CD4-positive, alpha-beta T cell treated with Interferon gamma for 1 hour (primary cell): Measurements from ENCODE around the gene RXRA.

Experiments used
- DNase-seq: peaks from one replicate; pipeline ENCODE4 v3.0.0-alpha.2; 2020

Gene RXRA

GRCh38 chr9:134340475-134341160 lies 14.4 kb downstream of the RXRA start:
- no peak for DNase-seq

- no peak for DNase-seq
Measured at GRCh38 chr9:134341306-134341705, 15.1 kb downstream of the RXRA start.

DNA sequence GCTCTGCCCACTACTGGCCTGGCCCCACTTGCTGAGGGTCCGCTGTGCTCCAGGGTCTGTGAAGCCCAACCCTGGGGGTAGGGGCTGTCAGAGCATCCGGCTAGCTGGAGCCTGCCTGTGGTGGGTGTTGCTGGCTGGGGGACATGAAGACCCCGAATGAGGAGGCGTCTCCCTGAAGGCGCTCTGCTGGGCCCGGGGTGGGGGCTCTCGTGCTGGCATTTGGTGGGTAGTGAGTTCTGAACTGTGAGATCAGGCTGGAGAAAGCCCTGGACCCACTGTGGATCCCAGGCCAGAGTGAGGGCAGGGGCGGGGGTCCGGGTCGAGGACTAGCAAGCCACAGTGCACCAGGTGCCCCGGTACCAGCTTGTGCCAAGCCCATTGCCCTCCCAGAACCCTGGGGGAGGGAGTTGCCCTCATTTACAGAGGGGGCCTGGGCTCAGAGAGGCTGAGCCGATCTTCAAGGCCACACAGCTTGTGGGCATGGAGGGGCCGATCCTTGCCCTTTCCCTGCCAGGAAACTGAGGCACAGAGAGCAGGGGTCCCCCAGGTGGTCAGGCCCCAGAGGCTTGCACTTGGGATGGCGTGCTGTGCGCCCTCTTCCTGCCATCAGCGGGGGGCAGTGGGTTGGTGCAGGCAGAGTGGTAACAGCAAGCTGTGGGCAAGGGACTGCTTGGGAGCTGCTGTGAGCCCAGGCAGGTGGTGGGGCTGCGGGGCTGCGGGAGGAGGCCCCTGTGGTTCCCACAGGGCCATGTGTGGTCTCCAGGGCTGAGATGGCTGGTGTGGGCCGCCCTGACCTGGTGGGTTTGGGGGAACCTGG lies 15.9 kb downstream of the RXRA start:
- DNase-seq, result no peak

DNA sequence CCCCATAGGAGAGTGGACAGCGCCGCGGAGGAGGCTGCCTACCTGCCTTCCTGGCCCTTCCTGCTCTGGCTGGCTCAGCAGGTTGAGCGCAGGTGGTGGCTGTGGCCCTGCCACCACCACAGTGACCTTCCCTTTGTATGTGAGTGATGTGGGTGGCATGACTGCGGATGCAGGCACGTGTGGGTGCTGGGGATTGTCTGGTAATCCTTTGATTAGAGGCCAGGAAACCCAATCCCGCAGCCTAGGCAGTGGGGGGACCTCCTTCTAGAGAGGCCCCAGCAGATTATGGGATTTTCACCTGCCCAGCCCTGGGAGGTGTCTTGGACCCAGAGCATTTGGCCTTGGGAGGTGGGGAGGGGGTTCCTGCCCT lies 16.5 kb downstream of the RXRA start:
- no peak for DNase-seq

- no peak for DNase-seq
Measured at GRCh38 chr9:134343637-134344036, 17.4 kb downstream of the RXRA start.

GRCh38 chr9:134344068-134344799 lies 18.0 kb downstream of the RXRA start:
- DNase-seq, result no peak

GRCh38 chr9:134344800-134345310 lies 18.6 kb downstream of the RXRA start:
- no peak for DNase-seq

- no peak for DNase-seq
Measured at GRCh38 chr9:134345737-134346136, 19.5 kb downstream of the RXRA start.

- no peak for DNase-seq
Measured at GRCh38 chr9:134346151-134346550, 19.9 kb downstream of the RXRA start.

- DNase-seq, result no peak
Measured at GRCh38 chr9:134346840-134347583, 20.8 kb downstream of the RXRA start.

GRCh38 chr9:134347996-134348395 lies 21.7 kb downstream of the RXRA start:
- no peak for DNase-seq

- DNase-seq, result no peak
Measured at GRCh38 chr9:134348404-134349155, 22.3 kb downstream of the RXRA start.

DNA sequence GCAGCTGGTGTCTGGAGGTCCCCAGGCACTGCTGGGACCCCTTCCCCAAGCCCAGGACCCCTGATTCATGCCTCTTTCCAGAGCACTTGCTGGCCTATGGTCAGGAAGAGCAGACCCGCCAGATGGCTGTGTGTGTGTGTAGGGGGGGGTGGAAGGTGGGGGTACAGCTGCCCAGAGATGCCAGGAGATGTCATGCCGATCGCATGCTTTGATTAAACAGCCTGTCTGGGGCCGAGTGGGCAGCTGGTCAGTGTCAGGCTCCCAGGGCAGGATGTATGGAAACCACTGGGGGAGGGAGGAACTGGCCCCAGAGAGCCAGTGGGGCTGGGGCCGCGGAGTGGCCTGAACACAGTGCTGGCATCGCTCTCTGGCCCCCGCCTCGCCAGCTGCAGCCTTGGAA lies 23.7 kb downstream of the RXRA start:
- no peak for DNase-seq

- DNase-seq, result no peak
Measured at GRCh38 chr9:134350416-134350994, 24.2 kb downstream of the RXRA start.

DNA sequence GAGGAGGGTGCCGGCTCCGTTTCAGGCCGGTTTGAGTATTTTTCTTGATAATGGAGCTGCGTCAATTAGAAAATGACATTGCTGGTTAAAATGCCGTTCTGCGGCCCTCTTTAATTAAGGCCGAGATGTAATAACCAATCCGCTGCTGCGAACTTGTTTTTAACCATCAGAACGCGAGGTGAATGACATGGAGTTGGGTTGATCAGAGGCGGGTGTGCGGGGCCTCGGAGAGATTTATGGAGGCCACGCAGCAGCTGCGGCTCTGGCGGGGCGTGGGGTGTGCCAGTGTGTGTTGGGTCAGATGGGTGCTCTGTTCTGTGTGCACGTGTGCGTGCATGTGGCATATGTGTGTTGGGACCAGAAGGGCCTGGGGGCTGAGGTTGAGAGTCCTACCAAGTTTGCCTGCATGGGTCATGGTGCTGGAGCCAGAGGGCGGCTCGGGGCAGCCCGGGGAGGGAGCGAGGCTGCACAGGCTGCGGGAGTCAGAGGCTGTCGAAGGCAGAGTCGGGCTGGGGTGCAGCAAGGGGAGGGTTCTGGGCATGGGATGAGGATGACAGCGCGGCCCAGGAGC lies 25.4 kb downstream of the RXRA start:
- DNase-seq, result no peak

DNA sequence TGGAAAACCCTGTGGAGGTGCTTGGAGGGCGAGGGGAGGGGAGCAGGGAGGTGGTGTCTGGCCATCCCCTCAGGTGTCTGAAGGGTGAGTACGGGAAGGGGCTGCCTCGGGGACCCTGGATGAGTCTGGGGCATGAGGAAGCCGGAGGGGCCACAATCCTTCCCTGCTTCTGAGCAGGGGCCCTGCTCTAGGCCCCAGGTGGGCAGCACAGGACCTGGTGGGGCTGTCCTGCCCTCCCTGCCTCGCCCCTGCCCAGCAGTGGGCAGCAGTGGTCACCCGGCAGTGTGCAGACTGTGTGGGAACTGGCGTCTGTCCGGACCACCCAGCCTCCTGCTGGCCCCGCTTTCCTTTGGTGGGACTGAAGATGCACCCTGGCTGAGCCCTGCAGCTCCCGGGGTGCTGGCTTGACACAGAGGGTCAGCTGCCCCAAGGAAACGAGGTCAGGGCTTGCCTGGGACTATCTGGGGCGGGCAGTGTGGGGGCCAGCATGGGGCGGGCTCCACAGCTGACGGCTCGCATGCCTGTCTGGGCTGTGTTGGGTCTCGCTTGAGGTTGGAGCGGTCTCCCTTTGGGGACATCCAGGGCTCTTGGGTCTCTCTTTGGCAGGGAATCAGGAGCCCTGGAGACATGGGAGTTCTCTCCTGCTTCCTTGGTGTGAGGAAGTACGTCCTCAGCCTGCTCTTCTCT lies 26.1 kb downstream of the RXRA start:
- no peak for DNase-seq

DNA sequence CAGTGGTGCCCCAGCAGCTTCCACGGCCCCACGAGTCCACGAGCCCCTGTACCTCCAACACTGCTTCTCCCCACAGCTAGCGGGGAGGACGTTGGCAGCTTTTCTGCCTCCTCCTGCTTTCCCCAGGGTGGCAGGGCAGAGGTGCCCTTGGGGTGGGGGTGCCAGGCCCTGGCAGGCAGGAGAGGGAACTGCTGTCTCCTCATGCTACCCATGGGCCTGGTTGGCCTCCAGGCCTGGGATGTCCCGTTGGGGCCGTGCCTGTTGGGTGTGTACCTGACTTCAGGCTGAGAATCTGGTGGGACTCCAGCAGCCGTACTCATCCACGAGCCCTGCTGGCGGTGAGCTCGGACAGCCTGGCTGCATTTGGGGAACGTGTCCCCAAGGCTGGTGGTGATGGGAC lies 27.3 kb downstream of the RXRA start:
- no peak for DNase-seq

GRCh38 chr9:134355158-134355557 lies 28.9 kb downstream of the RXRA start:
- DNase-seq, result no peak

DNA sequence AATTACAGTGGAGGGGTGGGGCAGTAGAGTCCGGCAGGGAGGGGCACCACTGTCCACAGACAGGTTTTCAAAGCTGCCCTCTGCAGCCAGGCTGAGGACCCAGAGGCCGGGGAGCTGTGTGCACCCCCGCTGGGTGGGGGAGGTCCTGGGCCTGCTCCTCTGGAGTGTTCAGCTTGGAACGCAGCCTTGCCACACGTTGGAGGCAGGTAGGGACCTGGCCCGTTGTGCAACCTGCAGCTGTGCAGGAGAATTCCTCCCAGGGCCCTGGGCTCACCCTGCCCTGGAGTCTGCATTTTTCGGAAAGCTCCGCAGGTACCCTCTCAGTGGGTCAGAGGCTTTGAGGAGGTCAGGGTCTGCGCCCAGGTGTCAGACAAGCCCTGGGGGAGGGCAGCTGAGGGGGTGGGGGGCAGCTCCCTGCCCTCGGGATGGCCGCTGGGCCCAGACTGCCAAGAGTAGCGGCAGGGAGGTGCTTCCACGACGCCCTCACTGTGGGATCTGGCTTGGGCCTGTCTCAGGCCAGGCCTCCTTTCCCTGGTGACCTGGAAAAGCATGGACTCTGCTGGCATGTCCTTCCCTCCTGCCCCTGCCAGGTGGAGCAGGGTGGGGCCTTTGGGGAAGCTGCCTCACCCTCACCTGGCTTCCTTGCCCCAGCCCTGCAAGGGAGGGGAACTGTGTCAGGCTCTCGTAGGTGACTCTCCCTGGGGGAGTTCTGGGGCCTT lies 29.5 kb downstream of the RXRA start:
- no peak for DNase-seq
